Activated naive CD8-positive, alpha-beta T cell treated with anti-CD3 and anti-CD28 coated beads, Interleukin-2, amount 50 U/mL, for 16 hours (primary cell): ENCODE measurements around the gene ZDHHC17.
"Not testable (repeated sequence)": the region's sequence is repeated elsewhere in the genome, so short reads cannot be mapped to it uniquely, and the experiment has no call there.

Experiments used
- DNase-seq: peaks from one replicate; pipeline ENCODE4 v3.0.0-alpha.2; 2020; ENCODE audit warnings: low read depth, low spot score

The ZDHHC17 gene, protein sequence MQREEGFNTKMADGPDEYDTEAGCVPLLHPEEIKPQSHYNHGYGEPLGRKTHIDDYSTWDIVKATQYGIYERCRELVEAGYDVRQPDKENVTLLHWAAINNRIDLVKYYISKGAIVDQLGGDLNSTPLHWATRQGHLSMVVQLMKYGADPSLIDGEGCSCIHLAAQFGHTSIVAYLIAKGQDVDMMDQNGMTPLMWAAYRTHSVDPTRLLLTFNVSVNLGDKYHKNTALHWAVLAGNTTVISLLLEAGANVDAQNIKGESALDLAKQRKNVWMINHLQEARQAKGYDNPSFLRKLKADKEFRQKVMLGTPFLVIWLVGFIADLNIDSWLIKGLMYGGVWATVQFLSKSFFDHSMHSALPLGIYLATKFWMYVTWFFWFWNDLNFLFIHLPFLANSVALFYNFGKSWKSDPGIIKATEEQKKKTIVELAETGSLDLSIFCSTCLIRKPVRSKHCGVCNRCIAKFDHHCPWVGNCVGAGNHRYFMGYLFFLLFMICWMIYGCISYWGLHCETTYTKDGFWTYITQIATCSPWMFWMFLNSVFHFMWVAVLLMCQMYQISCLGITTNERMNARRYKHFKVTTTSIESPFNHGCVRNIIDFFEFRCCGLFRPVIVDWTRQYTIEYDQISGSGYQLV

DNA sequence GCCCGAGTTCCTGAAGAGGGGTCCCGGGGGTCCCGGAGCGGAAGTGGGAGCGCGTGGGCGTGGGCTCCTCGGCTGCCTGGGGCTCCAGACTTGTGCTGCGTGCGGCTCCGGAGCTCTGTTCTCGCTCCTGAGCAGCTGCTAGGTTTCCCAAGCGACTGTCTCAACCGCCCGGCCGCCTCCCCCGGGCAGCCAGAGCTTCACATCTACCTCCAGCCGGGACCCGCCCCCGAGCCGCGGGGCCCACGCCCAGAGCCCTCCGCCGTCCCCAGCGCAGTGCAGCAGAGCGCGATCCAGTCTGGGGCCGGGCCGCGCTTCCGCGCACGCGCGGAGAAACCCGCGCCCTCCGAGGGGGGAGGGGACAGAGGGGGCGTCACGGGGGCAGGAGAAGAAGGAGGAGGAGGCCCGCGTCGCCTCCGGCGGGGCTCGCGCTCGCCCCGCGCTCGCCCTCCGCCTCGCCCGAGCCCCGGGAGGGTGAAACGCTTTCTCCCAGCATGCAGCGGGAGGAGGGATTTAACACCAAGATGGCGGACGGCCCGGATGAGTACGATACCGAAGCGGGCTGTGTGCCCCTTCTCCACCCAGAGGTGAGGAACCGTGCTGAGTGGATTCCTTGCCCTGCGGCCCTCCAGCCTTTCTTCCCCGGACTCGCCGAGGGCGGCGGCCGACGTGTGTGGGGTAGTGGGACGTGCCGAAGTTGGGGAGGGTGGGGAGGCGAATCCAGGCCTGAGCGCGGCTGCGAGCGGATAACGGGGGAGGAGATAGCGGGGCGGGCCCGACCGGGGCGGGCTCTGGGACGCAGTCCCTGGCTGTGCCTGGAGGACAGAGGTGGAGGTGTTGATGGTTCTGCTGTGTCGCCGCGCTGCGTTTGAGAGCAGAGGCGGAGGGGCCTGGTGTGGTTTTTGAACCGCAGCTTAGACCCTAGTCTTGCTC, at the start of gene ZDHHC17:
TSS of gene ZDHHC17 (plus strand) at position 370 of the 930 bp plus-strand sequence. CDS start at position 492, 122 bp downstream.
- DNase-seq: peak; percentile 83

DNA sequence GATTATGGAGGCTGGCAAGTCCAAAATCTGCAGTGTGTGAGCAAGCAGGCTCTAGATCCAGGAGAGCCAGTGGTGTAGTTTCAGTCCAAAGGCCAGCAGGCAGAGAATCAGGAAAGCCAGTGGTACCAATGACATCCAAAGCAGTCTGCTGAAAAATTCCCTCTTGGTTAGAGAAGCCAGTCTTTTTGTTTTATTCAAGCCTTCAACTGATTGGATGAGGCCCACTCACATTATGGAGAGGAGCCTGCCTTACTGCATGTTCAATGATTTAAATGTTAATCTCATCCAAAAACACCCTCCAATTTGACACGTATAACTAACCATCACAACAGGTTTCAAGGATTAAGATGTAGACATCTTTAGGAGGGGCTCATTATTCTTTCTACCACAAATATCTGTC, 49.5 kb upstream of the ZDHHC17 start:
- no peak for DNase-seq

DNA sequence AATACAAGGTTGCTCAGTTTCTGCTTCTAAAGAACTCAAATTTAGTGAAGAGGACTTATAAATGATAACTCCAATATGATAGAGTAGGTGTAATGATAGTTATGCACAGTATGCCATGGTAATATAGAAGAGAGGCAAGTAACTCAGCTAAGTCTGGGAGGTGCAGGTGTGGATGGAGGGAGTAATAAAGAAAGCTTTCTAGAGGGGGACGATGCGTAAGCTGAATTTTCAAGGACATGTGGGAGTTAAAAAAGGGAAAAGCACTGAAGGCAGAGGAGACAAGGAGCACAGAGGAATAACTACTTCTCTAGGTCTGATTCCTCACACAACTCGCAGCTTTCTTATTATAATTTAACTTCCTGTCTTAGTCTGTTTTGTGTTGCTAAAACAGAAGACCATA, 49.1 kb upstream of the ZDHHC17 start:
- no peak for DNase-seq

DNA sequence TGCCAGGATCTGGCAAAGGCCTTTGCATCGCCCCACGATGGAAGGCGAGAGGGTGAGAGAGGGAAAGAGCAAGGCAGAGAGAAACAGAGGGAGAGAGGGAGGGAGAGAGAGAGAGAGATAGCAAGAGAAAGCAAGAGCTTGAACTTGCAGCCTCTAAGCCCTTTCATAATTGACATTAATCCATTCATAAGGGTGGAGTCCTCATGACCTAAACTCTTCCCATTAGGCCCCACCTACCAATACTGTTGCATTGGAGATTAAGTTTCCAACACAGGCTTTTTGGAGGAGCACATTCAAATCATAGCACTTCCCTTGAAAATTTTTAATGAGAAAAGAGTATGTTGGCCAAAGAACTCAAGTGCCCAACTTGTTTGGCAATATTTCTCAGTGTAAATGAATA, 48.6 kb upstream of the ZDHHC17 start:
- DNase-seq: no peak

DNA sequence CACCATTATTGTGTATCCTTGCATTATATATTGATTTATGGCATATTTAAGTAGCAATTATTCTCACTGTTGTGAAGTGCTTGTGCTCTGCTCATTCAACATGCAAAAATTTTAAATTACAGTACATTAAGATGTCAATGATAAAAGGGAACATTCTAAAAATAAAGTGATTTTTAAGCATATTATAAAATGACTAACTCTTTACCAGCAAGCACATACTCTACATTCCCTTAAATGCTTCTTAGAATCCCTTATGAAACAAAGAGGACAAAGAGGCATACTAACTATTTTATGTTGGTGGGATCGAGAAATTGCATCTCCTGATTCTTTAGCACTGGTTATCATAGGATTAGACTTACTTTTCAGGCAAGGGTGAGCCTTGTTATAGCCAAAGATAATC, 46.6 kb upstream of the ZDHHC17 start:
- no peak for DNase-seq

DNA sequence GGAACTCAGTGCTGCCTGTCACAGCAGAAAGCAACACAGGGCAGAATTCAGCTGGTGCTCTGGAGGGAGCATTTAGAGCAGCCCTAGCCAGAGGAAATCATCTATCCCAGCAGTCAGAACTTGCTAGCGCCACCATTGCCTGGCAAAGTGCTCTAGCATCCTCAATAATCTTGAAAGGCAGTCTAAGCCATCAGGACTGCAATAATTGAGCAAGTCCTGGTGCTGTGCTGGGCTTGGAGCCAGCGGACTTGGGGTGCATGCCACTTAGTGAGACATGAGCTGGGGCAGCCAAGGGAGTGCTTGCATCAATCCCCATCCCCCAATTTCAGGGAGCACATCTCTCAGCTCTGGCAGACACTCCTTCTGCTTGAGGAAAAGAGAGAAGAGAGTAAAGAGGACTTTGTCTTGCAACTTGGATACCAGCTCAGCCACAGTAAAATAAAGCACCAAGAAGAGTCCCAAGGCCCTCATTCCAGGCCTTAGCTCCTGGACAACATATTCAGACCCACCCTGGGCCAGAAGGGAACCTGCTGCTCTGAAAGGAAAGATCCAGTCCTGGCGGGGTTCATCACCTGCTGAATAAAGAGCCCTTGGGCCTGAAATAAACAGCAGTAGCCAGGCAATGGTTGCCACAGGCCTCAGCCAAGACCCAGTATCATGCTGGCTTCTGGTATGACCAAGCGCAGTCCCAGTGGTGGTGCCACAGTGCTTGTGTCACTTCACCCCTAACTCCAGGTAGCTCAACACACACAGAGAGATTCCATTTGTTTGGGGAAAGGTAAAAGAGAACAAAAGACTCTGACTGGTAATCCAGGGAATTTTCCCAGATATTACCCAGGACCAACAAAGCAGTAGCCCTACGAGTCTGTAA, 44.5 kb upstream of the ZDHHC17 start:
- no peak for DNase-seq

DNA sequence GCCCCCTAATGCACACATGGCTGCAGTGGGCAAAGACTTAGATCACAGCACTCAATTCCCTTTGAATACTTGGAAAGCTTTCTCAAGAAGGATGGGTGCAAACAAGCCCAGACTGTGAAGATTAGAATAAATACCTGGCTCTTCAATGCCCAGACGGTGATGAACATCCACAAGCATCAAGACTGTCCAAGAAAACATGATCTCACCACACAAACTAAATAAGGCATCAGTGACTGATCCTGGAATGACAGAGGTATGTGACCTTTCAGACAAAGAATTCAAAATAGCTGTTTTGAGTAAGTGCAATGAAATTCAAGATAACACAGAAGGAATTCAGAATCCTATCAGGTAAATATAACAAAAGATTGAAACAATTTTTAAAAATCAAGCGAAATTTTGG, 43.8 kb upstream of the ZDHHC17 start:
- no peak for DNase-seq

DNA sequence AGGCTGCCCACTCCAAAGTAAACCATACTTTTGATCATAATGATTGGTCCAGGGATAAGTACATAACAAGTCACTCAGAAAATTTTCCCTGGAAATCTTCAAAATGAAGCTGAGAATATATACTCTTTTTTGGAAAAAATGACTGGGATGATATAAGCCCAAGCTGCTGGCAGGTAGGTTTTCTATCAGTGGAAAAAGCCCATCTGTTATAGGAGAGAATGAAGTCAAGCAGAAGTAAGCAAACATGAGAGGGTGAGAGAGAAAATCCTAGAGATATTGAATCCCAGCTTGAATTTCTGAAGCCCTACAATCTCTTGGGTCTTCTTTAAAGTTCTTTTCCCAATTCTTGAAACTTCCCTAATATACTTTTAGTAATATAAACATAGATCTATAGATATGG, 37.3 kb upstream of the ZDHHC17 start:
- DNase-seq: no peak

DNA sequence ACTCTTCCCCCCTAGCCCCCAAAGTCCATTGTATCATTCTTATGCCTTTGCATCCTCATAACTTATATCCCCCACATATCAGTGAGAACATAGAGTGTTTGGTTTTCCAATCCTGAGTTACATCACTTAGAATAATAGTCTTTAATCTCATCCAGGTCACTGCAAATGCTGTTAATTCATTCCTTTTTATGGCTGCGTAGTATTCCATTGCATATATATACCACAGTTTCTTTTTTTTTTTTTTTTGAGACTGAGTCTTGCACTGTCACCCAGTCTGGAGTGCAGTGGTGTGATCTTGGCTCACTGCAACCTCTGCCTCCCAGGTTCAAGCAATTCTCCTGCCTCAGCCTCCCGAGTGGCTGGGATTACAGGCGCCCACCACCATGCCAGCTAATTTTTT, 31.7 kb upstream of the ZDHHC17 start:
- DNase-seq: not testable (repeated sequence)

DNA sequence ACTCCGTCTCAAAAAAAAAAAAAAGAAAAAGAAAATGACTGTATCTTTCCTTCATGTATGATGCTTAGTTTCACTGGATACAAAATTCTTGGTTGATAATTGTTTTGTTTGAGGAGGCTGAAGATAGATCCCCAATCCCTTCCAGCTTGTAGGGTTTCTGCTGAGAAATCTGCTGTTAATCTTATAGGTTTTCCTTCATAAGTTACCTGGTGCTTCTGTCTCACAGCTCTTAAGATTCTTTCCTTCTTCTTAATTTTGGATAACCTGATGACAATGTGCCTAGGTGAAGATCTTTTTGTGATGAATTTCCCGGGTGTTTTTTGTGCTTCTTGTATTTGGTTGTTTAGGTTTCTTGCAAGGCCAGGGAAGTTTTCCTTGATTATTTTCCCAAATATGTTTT, 26.2 kb upstream of the ZDHHC17 start:
- not testable (repeated sequence) for DNase-seq

DNA sequence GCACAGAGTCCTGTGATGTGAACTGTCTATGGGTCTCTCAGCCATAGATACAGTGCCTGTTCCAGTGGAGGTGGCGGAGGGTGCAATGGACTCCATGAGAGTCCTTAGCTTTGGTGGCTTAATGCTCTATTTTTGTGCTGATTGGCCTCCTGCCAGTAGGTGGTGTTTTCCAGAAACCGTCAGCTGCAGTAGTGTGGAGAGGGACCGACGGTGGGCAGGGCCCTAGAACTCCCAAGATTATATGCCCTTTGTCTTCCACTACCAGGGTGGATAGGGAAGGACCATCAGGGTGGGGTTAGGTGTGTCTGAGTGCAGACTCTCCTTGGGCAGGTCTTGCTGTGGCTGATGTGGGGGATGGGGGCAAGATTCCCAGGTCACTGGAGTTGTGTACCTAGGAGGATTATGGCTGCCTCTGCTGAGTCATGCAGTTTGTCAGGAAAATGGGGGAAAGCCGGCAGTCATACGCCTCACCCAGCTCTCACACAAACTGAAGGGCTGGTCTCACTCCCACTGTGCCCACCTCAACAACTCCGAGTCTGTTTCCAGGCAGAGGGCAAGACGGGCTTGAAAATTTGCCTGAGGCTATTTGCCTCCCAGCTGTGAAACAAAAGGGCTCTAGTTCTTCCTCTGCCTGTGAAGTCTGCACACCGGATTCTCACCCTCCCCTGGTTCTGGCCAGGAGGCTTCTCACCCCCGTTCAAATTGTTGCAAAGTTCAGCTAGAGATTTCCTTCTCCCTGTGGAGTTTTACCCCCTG, 24.9 kb upstream of the ZDHHC17 start:
- DNase-seq: no peak

DNA sequence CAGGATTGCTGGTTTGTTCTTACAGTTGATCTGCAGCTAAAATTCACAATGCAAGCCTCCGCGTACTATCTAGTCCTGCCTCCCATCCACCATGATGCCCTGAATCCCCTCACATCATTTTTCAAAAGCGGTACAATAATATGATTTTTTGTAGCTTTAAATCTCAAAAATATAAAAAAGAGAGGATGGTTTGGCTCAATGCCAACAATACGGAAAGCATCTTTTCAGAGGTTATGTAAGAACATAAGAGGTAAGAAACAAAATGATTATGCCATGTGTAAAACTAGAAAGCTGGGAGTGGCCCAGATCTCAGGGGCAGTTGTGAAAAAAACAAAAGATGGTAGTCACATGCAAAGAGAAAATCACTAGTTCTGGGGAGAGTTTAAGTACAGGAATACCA, 24.0 kb upstream of the ZDHHC17 start:
- no peak for DNase-seq

DNA sequence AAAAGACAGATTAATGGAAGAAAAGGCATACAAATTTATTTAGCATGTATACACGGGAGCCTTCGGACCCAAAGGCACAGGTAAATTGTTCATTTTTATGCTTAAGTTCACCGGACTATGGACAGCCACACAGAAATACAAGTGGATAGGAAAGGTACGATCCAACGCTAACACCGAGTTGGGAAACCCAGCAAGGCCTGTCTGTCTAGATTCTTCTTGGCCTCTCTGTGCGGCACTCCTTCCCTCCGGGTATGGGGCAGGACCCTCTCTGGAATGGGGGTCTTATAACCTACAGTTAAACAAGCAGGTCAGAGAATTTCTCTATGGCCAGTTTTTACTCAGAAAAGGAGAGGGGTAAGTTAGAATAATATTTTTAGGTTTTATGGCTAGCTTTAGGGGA, 23.4 kb upstream of the ZDHHC17 start:
- no peak for DNase-seq

DNA sequence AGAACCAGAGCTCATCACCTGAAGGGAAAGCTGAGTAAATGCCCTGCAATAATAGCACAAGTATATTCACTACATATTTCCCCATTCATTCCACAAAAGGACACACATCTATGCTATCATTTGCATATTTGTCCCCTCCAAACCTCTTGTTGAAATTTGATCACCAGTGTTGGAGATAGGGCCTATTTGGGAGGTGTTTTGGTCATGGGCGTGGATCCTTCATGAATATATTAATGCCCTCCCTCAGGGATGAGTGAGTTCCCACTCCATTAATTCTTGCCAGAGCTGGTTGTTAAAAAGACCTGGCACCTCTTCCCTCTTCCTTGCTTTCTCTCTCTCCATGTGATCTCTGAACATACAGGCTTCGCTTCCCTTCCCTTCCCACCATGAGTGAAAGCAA, 18.6 kb upstream of the ZDHHC17 start:
- DNase-seq: no peak

DNA sequence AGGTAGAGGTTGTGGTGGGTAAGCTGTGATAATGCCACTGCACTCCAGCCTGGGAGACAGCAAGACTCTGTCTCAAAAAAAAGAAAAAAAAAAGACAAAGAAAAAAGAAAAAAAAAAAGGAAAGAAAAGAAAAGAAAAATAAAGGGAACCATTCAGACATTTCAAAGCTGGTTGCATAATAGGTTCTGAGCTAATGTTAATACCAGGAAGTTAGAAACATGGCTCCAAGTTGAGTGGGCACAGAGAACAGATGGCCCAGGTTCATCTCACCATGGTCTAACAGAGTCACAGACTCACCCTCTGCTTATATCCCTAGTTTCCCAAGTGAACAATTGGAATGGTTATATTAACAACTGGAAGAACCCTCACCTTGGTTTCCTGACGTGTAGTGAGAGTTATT, 17.4 kb upstream of the ZDHHC17 start:
- DNase-seq: no peak

DNA sequence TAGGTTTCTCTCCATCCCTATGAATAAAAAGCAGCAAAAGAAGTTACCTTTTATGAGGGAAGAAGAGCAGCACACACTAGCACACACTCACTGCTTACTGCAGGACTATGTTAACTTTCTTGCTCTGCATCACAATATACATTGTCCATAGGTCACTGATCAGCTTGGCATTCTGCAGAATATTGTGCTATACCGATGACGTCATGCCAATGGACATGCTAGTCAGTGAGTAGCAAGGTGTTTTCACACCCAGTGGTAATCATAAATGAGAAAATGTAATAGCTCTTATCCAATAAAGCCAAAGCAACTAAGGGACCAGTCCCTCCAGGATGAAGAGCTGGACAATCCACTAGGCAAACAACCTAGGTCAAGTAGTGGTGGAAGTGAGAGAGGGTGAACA, 16.7 kb upstream of the ZDHHC17 start:
- no peak for DNase-seq

DNA sequence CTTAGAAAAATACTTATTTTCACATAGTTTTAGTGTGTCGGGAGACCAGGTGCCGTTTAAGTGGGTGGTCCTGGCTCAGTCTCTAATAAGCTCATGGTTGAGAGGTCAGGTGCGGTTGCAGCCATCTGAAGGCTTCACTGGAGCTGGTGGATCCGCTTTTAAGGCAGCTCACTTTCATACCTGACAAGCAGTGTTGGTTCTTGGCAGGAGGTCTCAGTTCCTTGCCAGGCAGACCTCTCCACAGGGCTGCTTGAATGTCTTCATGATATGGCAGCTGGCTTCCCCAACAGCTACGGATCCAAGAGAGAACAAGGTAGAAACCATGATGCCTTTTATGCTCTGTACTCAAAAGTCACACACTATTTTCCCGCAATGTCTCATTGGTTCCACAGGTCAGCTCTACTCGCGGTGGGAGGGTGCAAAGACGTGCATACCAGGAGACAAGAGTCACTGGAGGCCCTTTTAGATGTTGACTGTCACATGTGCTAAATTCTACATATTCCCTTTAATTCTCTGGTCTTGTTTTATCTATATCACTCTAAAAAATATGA, 8.0 kb upstream of the ZDHHC17 start:
- no peak for DNase-seq

DNA sequence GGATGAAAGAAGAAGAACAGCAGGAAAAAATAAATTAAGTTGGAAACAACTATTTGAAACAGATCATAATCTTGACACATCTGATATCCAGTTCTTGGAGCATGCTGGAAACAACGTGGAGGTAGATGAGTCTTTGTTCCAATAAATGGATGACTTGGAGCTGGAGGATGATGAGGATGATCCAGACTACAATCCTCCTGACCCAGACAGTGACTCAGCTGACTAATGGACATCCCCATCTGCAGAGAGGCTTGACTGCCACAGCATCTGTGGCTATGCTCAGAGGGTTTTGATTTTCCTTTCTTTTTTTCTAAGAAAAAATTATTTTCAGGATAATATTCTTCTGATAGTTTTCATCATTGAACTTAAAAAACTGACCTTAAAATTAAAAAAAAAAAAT, 6.2 kb upstream of the ZDHHC17 start:
- no peak for DNase-seq

DNA sequence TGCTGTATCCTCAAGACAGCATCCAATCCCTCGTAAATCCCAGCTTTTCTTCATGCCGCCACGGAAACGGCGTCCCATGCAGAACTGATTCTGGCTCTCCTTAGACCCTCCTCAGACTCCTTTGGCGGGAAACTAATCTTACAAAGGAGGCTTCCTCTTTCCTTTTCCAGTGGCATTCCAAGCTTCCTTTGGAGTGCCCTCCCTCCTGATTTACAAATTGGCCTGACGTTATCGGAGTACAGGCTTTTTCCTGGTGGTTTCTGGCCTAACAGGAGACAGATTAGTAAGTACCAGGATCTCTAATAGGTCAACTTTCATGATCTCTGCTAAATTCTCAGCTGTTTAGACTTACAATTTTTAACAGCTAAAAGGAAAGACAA, 1.3 kb upstream of the ZDHHC17 start:
- no peak for DNase-seq

DNA sequence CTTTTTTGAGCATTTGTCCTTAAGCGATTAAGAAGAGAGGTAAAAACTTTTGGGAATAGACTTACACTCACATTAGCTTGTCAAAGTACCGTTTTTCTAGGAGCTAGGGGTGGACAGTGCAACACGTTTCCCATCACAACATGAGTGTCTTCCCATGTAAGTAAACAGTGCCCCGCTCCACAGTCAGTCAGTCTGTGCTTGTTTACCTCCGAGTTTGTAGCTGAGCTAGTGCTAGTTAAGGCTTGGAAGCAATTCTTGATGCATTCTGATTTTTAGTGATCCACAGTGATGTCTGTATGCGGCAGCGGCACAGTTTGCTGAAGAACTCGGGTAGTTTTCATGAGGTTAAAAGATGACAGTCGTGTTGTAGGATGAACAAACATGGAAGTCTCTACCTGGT, 941 bp downstream of the ZDHHC17 start:
- no peak for DNase-seq
